H1 (cell line): ENCODE results near the gene ZFP91. TPM values are rescaled to one million over a fixed set of nuclear protein-coding genes. Genes with fewer than 3 reads are reported as not detected.

Experiments
- EGR1 ChIP-seq: IDR thresholded peaks from 2 replicates; pipeline ENCODE4 v1.6.1; 2011; ENCODE audit warnings: low read depth, low read length, borderline replicate concordance
- EP300 ChIP-seq, 2 experiments: IDR thresholded peaks; 1 replicate in 1 of 2; 2 replicates in 1 of 2; pipeline ENCODE4 v1.6.1; 2011 to 2012; ENCODE audit warnings: low read depth in 2 of 2, low read length in 2 of 2, mild to moderate bottlenecking in 2 of 2, borderline replicate concordance in 1 of 2, inconsistent platforms in 1 of 2, moderate library complexity in 1 of 2
- MAFK ChIP-seq: IDR thresholded peaks from 2 replicates; pipeline ENCODE4 v1.6.1; 2012; ENCODE audit warnings: low read depth, mild to moderate bottlenecking, improper control_type of control experiment, low read length
- POU5F1 ChIP-seq: IDR thresholded peaks from 2 replicates; pipeline ENCODE4 v1.6.1; 2011; ENCODE audit warnings: low read depth, mild to moderate bottlenecking, low read length, moderate library complexity
- SP2 ChIP-seq: IDR thresholded peaks from 2 replicates; pipeline ENCODE4 v1.6.1; 2012; ENCODE audit warnings: mild to moderate bottlenecking, low read length, inconsistent platforms
- TAF1 ChIP-seq: IDR thresholded peaks from 2 replicates; pipeline ENCODE4 v1.6.1; 2011; ENCODE audit warnings: mild to moderate bottlenecking, low read depth, low read length
- polyA plus RNA-seq, 7 experiments: library from polyadenylated mRNA; depleted of rRNA in 3 of 7; stranded (reverse) in 5 of 7; unstranded in 2 of 7; fragments of >200 nt in 5 of 7; fragments of 200-250 nt in 2 of 7; gene quantifications; 1 replicate in 5 of 7; 2 replicates in 1 of 7; 4 replicates in 1 of 7; pipeline versions ENCODE4 v1.2.1 to v1.2.3, GENCODE V29; 2011 to 2013; ENCODE audit warnings: missing spikeins in 2 of 7, mixed read lengths in 2 of 7
- total RNA-seq: library from RNA; stranded (reverse); fragmentation: NEBNext Ultra II Directional; extraction: Animal tissue kit (Norgen Biotek cat#: 25700); gene quantifications from 2 replicates; pipeline ENCODE4 v1.2.1, GENCODE V29; 2021
- TF ChIP-seq, protein P1 (sequence below): IDR thresholded peaks from 2 replicates; pipeline ENCODE4 v1.6.1; 2011; ENCODE audit warnings: low read length, improper control_type of control experiment
- TF ChIP-seq, protein P2 (sequence below): fragments of 300-600 bp; sonication (generic); IDR thresholded peaks from 2 replicates; pipeline ENCODE4 v1.7.1; 2012; ENCODE audit warnings: low read length, moderate library complexity, mild to moderate bottlenecking, inconsistent platforms; ENCODE audit not compliant: insufficient replicate concordance

The ZFP91 gene
- total and polyA plus RNA-seq, 2 of the 8 experiments (the other 6 are each of a cell fraction or from before 2014, with no cell fraction given): 10.7 to 29.0 TPM

DNA sequence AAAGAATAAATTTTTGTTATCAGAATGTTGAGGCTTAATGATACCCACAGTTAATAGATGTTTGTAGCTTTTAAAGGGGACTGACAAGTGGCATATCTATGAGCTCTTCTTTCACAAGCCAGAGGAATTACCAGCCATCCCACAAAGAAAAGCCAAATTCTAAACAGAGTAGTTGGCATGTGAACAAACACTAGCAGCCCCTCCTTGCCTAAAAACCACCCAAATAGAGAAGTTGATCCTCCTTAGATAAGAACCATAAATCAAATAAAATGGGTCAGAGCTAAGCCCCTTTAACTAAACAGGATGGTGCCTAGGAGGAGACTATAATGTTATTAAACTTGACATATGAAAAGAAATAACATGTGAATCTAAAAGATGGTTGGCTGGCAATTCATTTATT, 14.6 kb upstream of the ZFP91 start (continued):
- TF ChIP-seq EP300 (IDR thresholded peaks at IDR 0.05; ENCODE audit: borderline replicate concordance in 1 of 2, low read depth in 2 of 2, low read length in 2 of 2): no peak
- no peak for TF ChIP-seq TAF1
- TF ChIP-seq SP2: no peak
- TF ChIP-seq EGR1: no peak
- TF ChIP-seq POU5F1: no peak
- TF ChIP-seq, protein P1, sequence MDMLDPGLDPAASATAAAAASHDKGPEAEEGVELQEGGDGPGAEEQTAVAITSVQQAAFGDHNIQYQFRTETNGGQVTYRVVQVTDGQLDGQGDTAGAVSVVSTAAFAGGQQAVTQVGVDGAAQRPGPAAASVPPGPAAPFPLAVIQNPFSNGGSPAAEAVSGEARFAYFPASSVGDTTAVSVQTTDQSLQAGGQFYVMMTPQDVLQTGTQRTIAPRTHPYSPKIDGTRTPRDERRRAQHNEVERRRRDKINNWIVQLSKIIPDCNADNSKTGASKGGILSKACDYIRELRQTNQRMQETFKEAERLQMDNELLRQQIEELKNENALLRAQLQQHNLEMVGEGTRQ: no peak
- TF ChIP-seq, protein P2, sequence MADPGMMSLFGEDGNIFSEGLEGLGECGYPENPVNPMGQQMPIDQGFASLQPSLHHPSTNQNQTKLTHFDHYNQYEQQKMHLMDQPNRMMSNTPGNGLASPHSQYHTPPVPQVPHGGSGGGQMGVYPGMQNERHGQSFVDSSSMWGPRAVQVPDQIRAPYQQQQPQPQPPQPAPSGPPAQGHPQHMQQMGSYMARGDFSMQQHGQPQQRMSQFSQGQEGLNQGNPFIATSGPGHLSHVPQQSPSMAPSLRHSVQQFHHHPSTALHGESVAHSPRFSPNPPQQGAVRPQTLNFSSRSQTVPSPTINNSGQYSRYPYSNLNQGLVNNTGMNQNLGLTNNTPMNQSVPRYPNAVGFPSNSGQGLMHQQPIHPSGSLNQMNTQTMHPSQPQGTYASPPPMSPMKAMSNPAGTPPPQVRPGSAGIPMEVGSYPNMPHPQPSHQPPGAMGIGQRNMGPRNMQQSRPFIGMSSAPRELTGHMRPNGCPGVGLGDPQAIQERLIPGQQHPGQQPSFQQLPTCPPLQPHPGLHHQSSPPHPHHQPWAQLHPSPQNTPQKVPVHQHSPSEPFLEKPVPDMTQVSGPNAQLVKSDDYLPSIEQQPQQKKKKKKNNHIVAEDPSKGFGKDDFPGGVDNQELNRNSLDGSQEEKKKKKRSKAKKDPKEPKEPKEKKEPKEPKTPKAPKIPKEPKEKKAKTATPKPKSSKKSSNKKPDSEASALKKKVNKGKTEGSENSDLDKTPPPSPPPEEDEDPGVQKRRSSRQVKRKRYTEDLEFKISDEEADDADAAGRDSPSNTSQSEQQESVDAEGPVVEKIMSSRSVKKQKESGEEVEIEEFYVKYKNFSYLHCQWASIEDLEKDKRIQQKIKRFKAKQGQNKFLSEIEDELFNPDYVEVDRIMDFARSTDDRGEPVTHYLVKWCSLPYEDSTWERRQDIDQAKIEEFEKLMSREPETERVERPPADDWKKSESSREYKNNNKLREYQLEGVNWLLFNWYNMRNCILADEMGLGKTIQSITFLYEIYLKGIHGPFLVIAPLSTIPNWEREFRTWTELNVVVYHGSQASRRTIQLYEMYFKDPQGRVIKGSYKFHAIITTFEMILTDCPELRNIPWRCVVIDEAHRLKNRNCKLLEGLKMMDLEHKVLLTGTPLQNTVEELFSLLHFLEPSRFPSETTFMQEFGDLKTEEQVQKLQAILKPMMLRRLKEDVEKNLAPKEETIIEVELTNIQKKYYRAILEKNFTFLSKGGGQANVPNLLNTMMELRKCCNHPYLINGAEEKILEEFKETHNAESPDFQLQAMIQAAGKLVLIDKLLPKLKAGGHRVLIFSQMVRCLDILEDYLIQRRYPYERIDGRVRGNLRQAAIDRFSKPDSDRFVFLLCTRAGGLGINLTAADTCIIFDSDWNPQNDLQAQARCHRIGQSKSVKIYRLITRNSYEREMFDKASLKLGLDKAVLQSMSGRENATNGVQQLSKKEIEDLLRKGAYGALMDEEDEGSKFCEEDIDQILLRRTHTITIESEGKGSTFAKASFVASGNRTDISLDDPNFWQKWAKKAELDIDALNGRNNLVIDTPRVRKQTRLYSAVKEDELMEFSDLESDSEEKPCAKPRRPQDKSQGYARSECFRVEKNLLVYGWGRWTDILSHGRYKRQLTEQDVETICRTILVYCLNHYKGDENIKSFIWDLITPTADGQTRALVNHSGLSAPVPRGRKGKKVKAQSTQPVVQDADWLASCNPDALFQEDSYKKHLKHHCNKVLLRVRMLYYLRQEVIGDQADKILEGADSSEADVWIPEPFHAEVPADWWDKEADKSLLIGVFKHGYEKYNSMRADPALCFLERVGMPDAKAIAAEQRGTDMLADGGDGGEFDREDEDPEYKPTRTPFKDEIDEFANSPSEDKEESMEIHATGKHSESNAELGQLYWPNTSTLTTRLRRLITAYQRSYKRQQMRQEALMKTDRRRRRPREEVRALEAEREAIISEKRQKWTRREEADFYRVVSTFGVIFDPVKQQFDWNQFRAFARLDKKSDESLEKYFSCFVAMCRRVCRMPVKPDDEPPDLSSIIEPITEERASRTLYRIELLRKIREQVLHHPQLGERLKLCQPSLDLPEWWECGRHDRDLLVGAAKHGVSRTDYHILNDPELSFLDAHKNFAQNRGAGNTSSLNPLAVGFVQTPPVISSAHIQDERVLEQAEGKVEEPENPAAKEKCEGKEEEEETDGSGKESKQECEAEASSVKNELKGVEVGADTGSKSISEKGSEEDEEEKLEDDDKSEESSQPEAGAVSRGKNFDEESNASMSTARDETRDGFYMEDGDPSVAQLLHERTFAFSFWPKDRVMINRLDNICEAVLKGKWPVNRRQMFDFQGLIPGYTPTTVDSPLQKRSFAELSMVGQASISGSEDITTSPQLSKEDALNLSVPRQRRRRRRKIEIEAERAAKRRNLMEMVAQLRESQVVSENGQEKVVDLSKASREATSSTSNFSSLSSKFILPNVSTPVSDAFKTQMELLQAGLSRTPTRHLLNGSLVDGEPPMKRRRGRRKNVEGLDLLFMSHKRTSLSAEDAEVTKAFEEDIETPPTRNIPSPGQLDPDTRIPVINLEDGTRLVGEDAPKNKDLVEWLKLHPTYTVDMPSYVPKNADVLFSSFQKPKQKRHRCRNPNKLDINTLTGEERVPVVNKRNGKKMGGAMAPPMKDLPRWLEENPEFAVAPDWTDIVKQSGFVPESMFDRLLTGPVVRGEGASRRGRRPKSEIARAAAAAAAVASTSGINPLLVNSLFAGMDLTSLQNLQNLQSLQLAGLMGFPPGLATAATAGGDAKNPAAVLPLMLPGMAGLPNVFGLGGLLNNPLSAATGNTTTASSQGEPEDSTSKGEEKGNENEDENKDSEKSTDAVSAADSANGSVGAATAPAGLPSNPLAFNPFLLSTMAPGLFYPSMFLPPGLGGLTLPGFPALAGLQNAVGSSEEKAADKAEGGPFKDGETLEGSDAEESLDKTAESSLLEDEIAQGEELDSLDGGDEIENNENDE: no peak
- TF ChIP-seq MAFK: no peak
